ENCODE measurements around the gene MRPS10.

GRCh38 chr6:42190554-42191183 is 27.0 kb downstream of the MRPS10 start:
- TF ChIP-seq CTCF (IDR thresholded peaks at IDR 0.05) (no peak), POLR2A (IDR thresholded peaks at IDR 0.05) (no peak)

Measured in testis (tissue), 2 donors.